Measurements from ENCODE around the gene NATD1.

NATD1 gene

GRCh38 chr17:21291357-21291756 is 38.1 kb upstream of the NATD1 start:
- no peaks in the 10 kb centered on the region for H3K36me3 ChIP-seq (ENCODE audit: insufficient read depth)

GRCh38 chr17:21289902-21290571 is 36.8 kb upstream of the NATD1 start:
- H3K27ac ChIP-seq: no peak overlapping the region
- no peak overlapping the region for H3K9ac ChIP-seq
- peaks cover 76% of the 10 kb centered on the region for H3K79me2 ChIP-seq (ENCODE audit: insufficient read depth, low read depth)
- H3K4me2 ChIP-seq: no peak overlapping the region
- no peak overlapping the region for H2AFZ ChIP-seq (ENCODE audit: low read depth)
- no peaks in the 10 kb centered on the region for H4K20me1 ChIP-seq (ENCODE audit: insufficient read depth)
- H3K27me3 ChIP-seq (ENCODE audit: insufficient read depth, low read depth): no peaks in the 10 kb centered on the region
- H3K4me3 ChIP-seq (IDR thresholded peaks at IDR 0.05; ENCODE audit: insufficient read depth, low read depth, low read length): no peak overlapping the region
- no peaks in the 10 kb centered on the region for H3K36me3 ChIP-seq (ENCODE audit: insufficient read depth)
- H3K4me1 ChIP-seq (ENCODE audit: low read depth, poor library complexity, severe bottlenecking): peaks cover 20% of the 10 kb centered on the region
- no peak for TF ChIP-seq CTCF (conservative IDR thresholded peaks at IDR 0.05; ENCODE audit: low read depth, low read length)

More at GRCh38 chr17:21291357-21291756, 38.1 kb upstream of the NATD1 start:
- no peak for TF ChIP-seq CTCF (conservative IDR thresholded peaks at IDR 0.05; ENCODE audit: low read depth, low read length)
- no peaks in the 10 kb centered on the region for H3K27me3 ChIP-seq (ENCODE audit: insufficient read depth, low read depth)
- H3K4me1 ChIP-seq (ENCODE audit: low read depth, poor library complexity, severe bottlenecking): peaks cover 20% of the 10 kb centered on the region
- H3K9ac ChIP-seq: no peak overlapping the region
- no peak overlapping the region for H2AFZ ChIP-seq (ENCODE audit: low read depth)
- peaks cover 62% of the 10 kb centered on the region for H3K79me2 ChIP-seq (ENCODE audit: insufficient read depth, low read depth)
- no peak overlapping the region for H3K27ac ChIP-seq
- H4K20me1 ChIP-seq (ENCODE audit: insufficient read depth): no peaks in the 10 kb centered on the region
- H3K4me2 ChIP-seq: no peak overlapping the region
- no peak overlapping the region for H3K4me3 ChIP-seq (IDR thresholded peaks at IDR 0.05; ENCODE audit: insufficient read depth, low read depth, low read length)

- no peaks in the 10 kb centered on the region for H3K36me3 ChIP-seq (ENCODE audit: insufficient read depth)
- H2AFZ ChIP-seq (ENCODE audit: low read depth): no peak overlapping the region
- no peak for TF ChIP-seq CTCF (conservative IDR thresholded peaks at IDR 0.05; ENCODE audit: low read depth, low read length)
- no peaks in the 10 kb centered on the region for H3K27me3 ChIP-seq (ENCODE audit: insufficient read depth, low read depth)
- peaks cover 79% of the 10 kb centered on the region for H3K79me2 ChIP-seq (ENCODE audit: insufficient read depth, low read depth)
- peak overlapping the region; percentile 83; the same call in 1 of the 2 replicates for H3K9ac ChIP-seq
- no peaks in the 10 kb centered on the region for H4K20me1 ChIP-seq (ENCODE audit: insufficient read depth)
- H3K4me3 ChIP-seq (IDR thresholded peaks at IDR 0.05; ENCODE audit: insufficient read depth, low read depth, low read length): no peak overlapping the region
- no peak overlapping the region for H3K4me2 ChIP-seq
- no peak overlapping the region for H3K27ac ChIP-seq
- H3K4me1 ChIP-seq (ENCODE audit: low read depth, poor library complexity, severe bottlenecking): peaks cover 20% of the 10 kb centered on the region
These were observed 36.1 kb upstream of the NATD1 start for GRCh38 chr17:21289175-21289901.

GRCh38 chr17:21288571-21289017 is 35.4 kb upstream of the NATD1 start:
- Histone ChIP-seq H3K9ac (peak overlapping the region; percentile 83), H3K36me3 (ENCODE audit: insufficient read depth) (no peaks in the 10 kb centered on the region), H3K27ac (peak overlapping the region; percentile 89), H3K4me2 (peak overlapping the region; percentile 94), H3K79me2 (ENCODE audit: insufficient read depth, low read depth) (peaks cover 79% of the 10 kb centered on the region), H2AFZ (ENCODE audit: low read depth) (no peak overlapping the region), H3K27me3 (ENCODE audit: insufficient read depth, low read depth) (no peaks in the 10 kb centered on the region), H4K20me1 (ENCODE audit: insufficient read depth) (no peaks in the 10 kb centered on the region), H3K4me1 (ENCODE audit: low read depth, poor library complexity, severe bottlenecking) (peaks cover 20% of the 10 kb centered on the region), H3K4me3 (IDR thresholded peaks at IDR 0.05; ENCODE audit: insufficient read depth, low read depth, low read length) (no peak overlapping the region)
- no peak for TF ChIP-seq CTCF (conservative IDR thresholded peaks at IDR 0.05; ENCODE audit: low read depth, low read length)

Measured in KMS-11 (cell line).